ENCODE results near the gene KLHL26. TPM values are rescaled to one million over a fixed set of nuclear protein-coding genes. Genes with fewer than 3 reads are reported as not detected.

The KLHL26 gene
- total RNA-seq, 1 donor from 2014 or later = 13.5 TPM

GRCh38 chr19:18645035-18645511, 8.2 kb downstream of the KLHL26 start:
- intact Hi-C loops (cut with micrococcal nuclease) = no loop called here

GRCh38 chr19:18646535-18647370, 9.9 kb downstream of the KLHL26 start:
- intact Hi-C loops (cut with micrococcal nuclease) = no loop called here

GRCh38 chr19:18647371-18647767, 10.5 kb downstream of the KLHL26 start:
- intact Hi-C loops (cut with micrococcal nuclease) = no loop called here

GRCh38 chr19:18647807-18648206, 11.0 kb downstream of the KLHL26 start:
- intact Hi-C loops (cut with micrococcal nuclease) = no loop called here

- intact Hi-C loops (cut with micrococcal nuclease) = no loop called here
Observed at GRCh38 chr19:18648973-18649315, 12.1 kb downstream of the KLHL26 start.

GRCh38 chr19:18649371-18650020, 12.7 kb downstream of the KLHL26 start:
- intact Hi-C loops (cut with micrococcal nuclease) = no loop called here

GRCh38 chr19:18650021-18650390, 13.2 kb downstream of the KLHL26 start:
- intact Hi-C loops (cut with micrococcal nuclease) = no loop called here

GRCh38 chr19:18650468-18651041, 13.7 kb downstream of the KLHL26 start:
- intact Hi-C loops (cut with micrococcal nuclease) = no loop called here

- intact Hi-C loops (cut with micrococcal nuclease) = no loop called here
Observed at GRCh38 chr19:18651300-18651699, 14.5 kb downstream of the KLHL26 start.

- intact Hi-C loops (cut with micrococcal nuclease) = no loop called here
Observed at GRCh38 chr19:18651733-18652132, 14.9 kb downstream of the KLHL26 start.

- intact Hi-C loops (cut with micrococcal nuclease) = no loop called here
Observed at GRCh38 chr19:18653853-18654252, 17.0 kb downstream of the KLHL26 start.

GRCh38 chr19:18654469-18654868, 17.6 kb downstream of the KLHL26 start:
- intact Hi-C loops (cut with micrococcal nuclease) = no loop called here

- intact Hi-C loops (cut with micrococcal nuclease) = no loop called here
Observed at GRCh38 chr19:18655173-18655844, 18.5 kb downstream of the KLHL26 start.

GRCh38 chr19:18656337-18657086, 19.7 kb downstream of the KLHL26 start:
- intact Hi-C loops (cut with micrococcal nuclease) = no loop called here

GRCh38 chr19:18657590-18658365, 20.9 kb downstream of the KLHL26 start:
- intact Hi-C loops (cut with micrococcal nuclease) = no loop called here

GRCh38 chr19:18658366-18658855, 21.6 kb downstream of the KLHL26 start:
- intact Hi-C loops (cut with micrococcal nuclease) = no loop called here

GRCh38 chr19:18659281-18660050, 22.6 kb downstream of the KLHL26 start:
- intact Hi-C loops (cut with micrococcal nuclease) = no loop called here

GRCh38 chr19:18660051-18660910, 23.5 kb downstream of the KLHL26 start:
- intact Hi-C loops (cut with micrococcal nuclease) = no loop called here
